GM18502 (cell line): Measurements from ENCODE around the gene ABCF2.

Source experiments
- ATAC-seq: cut with Tn5 transposase; IDR thresholded peaks from one replicate; pipeline ENCODE4 v1.9.1; 2021; ENCODE audit warnings: mild to moderate bottlenecking; ENCODE audit not compliant: unreplicated experiment, poor library complexity

ABCF2 gene

DNA sequence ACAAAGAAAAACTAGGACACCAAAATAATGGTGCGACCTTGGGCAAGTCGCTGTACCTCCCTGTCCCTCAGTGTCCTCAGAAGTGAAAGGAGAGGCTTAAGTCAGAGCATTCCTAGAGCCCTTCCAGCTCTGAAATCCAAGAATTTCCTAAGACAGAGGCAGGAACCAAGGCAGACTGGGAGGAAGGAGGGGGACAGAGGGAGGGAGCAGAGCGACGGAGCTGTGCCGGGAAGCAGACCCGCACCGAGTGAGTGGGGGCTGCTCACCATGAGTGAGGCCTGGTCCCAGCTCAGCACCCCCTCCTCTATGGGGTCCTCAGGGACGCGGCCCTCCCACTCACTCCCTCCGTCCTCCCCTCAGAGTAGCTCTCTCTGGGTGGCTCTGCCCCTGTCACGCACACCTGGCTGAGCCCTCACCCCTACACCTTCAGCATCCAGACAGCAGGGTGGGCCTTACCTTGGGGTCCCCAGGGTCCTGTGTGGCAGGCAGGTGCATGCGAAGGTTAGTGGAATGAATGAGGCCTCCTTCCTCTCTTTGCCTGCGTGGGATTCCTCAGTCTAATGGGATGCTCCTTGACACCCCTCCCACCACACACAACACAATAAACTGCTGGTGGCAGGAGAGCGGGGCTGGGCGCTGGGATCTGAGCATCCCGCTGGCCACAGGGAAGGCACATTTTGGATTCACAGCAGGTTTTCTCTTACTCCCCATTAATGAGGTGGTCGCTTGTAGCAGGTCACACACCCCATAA lies 26.1 kb upstream of the ABCF2 start:
- ATAC-seq, result no peak

DNA sequence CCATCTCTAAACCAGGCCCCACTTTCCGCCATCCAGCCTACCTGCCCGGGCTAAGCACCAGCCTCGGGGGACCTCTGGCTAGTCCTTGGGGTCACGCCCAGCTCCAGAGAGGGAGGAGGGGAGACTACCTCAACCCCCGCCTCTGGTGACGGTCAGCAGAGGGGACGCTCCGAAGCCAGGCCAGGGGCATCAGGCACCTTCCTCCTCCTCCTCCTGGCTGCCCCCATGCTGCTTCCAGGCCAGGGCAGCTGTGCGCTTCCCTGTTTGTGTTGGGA lies 25.5 kb upstream of the ABCF2 start:
- no peak for ATAC-seq

DNA sequence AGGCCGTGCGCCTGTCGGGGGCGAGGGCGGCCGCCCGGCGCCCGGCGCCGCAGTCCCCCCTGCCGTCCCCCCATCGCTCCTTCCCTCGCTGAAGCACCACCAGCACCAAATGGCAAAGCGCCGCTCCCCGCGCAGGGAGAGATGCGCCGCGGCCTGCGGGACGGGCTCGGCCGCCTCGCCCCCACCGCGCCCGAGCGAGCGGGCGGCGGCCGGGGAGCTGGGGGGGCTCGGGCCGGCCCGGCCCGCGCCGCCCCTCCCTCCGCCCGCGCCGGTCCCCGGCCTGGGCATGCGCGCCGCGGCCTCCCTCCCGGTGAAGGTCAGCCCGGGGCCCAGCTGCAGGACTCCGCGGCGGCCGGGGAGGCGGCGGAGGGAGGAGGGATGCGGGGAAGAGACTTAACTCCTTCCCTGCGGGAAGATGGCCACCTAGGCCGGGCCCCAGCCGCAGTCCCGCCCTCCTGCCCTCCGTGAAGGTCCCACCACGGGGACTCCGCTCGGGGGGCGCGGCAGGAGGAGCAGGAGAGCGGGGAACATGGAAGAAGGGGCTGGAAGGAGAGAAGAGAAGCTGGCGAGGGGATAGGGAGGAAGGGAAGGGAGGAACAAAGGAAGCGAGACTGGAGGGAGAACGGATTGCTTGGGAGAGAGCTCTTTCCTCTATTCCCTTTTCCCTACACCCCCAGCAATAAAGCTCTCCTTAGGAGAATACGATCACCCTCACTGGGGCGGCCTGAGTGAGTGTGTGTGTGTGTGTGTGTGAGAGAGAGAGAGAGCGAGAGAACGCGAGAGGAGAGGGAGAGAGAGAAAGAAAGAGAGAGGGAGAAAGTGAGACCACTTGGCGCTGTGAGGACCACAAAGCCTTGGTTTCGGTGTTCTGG lies 24.9 kb upstream of the ABCF2 start:
- ATAC-seq, result no peak

DNA sequence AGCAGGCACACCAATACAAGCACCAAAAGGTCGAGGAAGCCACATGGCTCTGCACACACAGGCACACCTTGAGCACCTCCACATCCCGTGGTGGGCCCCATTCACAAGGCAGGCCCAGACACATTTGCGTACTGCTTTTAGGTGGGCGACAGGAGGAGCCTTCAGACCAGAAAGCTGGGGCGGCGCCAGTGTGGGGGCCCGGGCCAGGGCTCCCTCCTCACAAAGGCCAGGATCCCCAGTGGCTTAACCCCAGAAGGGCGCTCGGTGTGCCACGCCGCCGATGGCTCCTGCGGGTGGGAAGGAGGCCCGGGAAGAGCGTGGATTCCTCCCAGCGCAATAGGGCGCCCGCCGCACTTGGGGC lies 24.3 kb upstream of the ABCF2 start:
- no peak for ATAC-seq

DNA sequence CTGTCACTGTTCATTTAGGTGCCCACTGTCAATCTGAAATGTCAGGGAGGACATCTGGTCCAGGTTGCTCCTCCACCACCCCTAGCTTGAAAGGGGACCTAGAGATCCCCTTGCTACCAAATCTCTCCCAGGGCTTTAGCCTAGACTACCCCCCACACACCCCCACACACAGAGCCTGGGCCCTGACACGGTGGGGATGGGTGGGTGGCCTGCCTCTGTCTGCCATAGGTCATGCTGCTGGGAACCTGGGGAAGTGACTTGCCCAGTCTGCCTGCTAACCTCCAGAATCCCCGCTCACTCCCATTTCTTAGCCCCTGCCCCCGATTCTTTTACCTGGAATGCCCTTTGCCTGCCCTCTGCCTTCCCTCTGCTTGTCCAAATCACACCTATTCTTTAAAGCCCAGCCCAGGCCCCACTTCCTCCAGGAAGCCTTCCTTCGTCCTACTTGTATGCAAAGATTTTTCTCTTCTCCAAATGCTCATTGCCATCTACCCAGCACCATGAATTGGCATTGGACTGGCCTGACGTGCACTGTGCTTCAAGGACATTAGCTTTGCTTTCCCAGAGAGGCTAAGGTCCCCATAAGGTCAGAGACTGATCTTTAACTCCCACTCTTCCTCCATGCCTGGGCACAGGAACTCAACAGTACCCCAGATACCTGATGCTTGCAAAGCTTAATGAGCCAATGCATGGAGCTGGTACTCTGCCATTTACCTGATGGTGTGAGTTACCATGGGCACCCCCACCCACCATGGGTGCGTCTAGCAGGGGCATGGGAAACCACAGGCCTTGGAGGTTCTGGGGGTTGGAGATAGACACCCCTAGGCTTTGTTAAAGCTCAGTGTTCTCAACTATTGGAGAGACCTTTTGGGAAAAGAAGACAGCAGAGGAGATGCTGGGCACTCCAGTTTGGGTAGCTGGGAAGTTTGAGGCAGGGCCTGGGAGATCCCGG lies 23.5 kb upstream of the ABCF2 start:
- ATAC-seq, result no peak

DNA sequence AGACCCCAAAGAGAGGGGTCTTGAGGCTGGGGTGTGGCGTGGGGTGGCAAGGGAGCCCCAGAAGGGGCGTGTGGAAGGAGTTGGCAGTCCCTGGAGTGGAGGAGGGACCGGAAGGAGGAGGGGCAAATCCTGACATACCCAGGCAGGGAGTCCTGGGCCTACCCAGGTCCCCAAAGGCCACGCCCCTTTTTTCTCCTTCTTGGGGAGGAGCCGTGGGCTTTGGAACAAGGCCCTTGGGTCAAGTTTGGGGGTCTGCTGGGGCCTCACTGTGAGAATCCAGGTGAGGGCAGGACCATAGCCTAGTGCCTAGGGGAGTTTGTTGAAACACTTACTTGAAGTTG lies 22.7 kb upstream of the ABCF2 start:
- no peak for ATAC-seq

DNA sequence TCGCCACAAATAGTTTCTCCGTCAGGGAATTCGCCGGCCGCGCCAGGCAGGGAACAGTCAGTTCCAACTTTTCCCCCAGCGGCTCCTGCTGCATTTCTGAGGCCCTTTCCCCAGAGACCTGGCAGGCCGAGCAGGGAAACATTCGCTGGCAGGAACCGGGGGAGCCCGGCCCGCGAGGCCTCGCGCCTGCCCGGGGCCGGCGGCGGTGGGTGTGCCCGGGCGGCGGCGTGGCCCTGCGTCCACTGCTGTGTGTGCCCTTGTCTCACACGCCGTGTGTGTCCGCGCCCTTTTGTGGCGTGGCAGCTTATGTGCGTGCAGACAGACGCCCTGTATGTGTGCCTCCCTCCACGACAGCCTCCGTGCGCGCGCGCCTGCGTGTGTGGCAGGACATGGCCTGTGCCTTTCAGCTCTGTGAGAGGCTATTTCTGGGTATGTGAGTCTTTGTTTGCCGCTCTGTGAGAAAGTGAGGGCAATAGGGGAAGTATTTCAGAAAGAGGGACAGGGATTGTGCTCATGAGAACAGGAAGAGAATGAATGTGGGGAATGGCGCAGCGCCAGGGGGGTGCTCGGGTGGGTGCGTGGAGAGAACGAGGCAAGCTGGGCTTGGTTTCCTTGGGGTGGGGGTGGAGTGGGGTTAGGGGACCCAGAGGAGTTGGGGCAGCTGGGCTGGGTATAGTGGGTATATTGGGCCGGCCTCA lies 22.2 kb upstream of the ABCF2 start:
- no peak for ATAC-seq

DNA sequence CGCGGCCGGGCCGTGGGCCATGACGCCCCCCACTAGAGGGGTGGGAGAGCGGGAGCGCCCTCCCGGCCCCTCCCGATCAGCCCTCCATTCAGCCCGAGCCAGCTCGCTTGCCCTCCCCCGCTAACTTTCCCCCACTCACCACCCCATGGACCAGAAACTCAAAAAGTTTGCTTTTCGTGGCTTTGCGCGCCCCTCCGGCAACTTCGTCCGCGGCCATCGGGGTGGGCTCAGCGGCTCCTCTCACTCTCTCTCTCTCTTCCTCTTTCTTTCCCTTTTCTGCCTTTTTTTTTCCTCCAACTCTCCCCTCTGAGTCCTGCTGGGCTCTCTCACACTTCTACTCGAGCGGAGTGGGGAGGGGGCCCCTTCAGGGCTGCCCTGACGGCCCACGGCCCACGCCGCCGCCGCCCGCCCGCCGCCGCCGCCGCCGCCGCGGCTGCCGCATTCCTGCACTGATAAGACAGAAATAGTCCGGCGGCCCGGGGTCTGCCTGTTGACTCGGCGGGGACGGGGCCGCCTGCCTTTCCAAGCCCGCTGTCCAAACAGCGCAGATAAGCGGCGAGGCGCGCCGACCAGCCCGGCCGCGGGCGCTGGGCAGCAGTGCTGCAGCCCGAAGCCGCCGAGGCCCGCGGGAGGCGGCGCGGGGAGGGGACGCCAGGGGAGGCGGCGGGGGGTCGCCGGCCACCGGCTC lies 21.5 kb upstream of the ABCF2 start, which contains the start of gene SMARCD3:
SMARCD3 (minus strand) TSS at position 349 of the 688 bp plus-strand sequence; CDS start at position 217, 132 bp downstream.
- no peak for ATAC-seq

DNA sequence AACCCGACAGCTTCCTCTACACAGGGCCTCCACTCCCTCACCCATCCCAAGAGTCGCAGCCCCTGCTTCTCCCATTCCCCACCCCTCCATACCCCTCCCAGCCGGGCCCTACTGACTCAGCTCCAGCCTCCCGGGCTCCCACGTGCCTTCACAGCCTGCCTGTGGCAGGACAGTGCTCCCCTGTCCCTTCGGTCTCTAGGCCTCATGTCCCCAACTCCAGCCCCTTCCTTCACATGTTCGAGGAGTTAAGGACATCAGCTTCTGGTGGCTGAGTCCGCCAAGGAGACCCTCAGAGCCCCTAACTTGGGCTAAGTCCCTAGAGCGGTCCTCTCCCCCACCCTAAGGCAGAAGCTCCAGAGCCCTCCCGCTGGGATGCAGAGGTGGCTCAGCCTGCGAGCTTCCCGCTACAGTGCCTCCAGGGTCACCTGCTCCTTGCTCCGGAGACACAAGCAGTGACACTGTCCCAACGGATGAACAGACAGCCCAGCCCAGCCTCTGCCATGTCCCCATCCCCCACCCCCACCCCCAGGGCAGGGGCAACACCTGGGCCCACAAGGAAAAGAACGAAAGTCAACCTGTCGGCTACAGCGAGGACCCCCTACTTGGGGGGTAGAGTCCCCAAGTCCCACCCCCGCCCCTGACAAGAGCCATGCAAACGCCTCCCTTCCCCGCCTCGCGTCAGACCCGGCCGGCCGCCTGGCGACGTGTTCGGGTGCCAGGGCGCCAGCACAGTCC lies 20.8 kb upstream of the ABCF2 start:
- no peak for ATAC-seq

DNA sequence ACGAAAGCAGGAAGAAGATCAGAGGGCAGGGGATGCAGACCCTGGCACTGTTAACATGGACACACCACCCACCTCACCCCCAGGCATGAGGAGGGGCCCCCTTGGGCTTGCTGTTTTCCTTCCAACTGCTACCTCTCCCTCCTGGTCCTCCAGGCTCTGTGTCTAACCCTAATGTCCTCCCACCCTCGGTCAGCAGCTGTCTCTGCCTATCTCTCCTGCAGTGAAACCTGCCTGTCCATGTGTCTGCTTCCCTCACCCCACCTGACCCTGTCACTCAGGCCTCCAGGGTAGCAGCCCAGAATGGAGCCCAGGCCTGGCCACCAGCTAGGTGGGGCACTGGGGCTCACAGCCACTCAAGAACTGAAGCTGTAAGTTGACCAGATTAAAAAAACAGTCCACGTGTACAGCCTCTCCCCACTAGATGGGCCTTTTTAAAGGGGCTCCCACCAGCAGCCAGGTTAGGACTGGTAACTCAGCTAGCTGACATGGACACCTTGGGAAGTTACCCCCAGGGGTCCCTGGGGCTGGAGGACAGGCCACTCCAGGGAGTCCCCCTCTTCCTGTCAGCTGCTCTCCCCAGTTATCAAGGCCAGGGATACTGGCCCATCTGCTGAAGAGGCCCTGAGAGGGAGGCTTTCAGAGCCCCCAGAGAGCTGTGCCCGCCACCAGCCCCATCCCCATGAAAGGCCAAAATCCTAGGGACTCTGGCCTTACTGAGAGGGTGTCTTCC lies 20.0 kb upstream of the ABCF2 start:
- ATAC-seq, result no peak

DNA sequence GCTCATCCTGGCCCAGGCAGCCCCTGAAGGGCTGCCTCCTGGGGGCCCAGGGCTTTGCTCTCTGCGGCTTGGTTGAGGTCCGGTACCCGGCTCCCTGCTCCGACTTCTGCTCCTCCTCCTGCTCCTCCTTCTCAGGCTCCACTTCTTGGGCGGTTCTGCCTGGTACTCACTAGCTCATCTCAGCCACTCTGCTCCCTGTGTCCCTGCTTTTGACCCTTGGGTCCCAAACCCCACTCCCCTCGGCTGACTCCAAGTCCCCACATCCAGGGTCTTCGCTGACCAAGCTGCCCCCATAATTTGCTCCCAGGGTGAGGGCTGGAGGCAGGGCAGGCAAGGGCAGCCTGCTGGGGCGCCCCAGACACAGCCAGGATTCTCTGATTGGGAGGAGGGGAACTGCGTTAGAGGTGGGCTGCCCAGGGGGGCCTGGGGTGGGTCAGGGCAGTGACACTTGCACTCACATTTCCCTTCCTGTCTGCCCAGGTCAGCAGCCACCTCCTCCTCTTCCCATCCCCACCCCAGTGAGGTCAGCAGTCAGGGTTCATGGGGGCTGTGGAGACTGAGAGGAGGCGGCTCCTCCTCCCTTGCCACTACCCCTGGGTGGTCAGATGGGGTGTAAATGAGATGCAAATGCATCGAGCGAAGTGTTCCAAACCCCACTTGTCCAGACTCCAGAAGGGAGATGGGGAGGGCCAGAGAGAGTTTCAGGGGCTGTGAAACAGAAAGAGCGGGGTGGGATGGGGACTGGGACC lies 19.3 kb upstream of the ABCF2 start:
- no peak for ATAC-seq

DNA sequence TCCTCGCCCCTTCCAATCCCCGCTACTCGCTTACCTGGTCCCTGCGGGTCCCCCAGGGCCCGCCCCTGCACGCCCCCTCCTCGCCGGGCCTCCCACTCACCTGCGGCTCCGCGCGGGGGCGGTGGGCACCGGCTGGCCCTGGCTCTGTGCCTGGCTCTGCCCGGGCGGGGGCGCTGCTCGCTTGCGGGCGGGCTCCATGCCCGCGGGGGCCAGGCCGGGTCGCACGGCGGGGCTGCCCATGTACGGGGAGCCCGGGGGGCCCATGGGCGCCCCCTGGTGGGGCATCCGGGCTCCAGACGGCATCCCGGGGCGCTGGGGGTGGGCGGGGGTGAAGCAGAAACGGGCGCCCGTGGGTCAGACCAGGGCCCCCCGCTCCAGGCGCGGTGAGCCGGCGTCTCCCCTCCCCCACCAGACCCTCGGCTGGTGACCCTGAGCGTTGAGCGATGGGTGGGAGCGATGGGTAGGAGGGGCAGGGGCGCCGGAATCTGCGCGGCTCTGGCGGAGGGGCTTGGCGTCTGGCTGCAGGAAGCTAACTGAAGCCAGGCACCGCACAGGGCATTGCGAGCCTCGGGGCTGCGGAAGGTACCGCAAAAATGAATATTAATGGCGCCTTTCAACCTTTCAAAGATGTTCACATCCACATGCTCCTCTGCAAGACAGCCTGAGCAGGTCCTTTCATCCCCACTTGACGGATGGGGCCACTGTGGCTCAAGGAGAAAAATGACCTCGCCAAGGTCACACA lies 18.5 kb upstream of the ABCF2 start:
- ATAC-seq, result no peak

DNA sequence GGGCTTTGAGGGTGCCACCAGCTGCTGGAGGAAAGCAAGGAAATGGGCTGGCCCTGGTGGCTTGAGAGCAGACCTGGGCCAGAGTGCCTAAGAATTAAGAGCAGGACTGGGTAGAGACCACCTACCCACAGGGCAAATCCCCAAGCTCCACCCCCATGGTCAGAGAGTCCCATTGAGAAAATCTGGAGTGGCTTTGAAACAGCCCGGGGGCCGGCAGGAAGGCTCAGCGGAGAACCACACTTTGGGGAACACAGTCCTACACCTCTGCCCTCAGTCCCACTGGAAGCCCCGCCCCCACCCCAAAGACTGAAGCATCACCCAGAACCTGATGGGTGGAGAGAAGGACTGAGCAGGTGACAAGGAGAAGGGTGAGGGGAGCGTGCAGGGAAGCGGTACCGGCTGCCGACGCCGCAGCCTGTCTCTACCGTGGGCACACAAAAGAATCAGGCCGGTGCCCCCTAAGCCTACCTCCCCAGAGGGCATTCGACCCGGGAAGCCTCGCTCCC lies 17.9 kb upstream of the ABCF2 start:
- no peak for ATAC-seq

DNA sequence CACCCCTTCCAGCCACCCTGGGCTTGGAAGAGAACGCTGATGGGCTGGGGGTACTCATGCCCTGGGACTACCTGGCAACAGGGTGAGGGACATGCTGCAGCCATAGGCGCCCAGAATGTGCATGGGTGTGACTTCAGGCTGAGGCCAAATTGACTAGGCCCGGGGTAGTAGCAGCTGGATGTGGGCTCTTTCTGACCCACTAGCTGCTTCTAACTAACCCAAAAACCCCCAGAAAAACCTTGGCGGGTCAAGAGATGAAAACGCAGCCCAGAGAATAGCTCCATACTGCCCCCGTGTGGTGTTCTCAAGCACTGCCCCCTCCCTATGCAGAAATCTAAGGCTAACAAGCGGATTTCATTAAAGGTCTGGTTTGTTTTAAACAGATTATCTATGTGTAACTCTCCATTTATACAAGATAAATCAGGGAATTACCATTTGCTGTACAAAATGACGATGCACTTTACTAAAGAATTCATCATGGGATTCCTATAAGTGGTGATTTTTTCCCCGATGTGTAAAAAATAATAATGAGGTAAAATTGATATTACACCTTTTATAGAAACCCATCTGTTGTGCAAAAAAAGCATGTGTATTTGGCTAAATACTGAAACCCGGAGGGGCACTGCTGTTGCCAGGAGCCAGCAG lies 17.3 kb upstream of the ABCF2 start:
- no peak for ATAC-seq

DNA sequence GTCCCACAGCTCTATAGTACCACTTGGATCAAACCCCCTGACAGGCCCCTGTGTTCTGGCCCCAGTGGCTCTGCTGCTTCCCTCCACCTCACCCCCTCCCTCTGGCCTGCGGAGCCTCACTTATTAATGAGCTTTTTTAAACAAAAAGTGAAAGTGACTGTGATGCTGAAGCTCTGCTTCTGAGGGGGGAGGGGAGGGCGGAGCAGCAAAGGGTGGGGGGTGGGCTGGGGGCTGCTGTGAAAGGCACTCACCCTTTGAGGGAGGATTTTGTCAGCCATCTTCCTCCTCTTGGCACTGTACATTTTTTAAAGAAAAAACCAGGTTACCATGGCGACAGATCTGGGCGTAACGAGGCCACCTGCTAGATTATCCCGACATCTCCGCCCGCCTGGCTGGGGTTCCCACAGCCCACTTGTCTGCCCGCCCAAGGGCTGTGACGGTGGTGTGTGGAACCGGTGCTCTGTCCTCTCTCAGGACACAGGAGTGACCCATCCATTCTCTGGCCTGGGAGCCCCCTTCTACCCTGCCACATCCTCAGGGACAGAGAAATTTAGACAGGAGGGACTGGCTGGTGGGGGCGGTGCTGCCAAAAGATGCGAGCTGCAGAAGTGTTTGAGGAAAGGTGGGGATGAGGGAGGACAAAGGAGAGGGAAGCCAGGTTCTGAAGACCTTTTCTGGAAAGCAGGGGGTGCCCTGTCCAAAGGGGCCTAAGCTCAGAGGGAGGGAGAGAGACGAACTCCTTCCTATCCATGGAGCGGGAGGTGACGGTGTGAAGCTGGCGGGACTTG lies 16.6 kb upstream of the ABCF2 start:
- peak; percentile 37 for ATAC-seq

DNA sequence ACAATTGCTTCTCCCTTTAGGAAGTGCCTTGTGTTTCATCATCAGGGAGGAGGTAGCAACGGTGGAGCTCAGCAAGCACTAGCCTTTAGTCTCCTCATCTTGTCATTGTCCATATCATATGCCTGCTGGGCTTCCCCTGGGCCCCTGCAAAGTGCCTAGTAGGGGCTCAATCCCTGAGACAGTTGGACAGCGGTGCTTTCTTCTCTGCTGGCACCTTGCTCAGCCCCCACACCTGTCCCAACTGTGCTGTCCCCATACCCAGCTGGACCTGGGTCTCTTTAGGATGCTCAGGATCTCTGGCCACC lies 16.0 kb upstream of the ABCF2 start:
- no peak for ATAC-seq
